NCI-H2196 (cell line): ENCODE results near the gene ERGIC2.

Source experiments
- DNase-seq: peaks from one replicate; lab custom pipeline; 2025; ENCODE audit not compliant: unreplicated experiment; lab: John Stamatoyannopoulos, UW

The ERGIC2 gene

DNA sequence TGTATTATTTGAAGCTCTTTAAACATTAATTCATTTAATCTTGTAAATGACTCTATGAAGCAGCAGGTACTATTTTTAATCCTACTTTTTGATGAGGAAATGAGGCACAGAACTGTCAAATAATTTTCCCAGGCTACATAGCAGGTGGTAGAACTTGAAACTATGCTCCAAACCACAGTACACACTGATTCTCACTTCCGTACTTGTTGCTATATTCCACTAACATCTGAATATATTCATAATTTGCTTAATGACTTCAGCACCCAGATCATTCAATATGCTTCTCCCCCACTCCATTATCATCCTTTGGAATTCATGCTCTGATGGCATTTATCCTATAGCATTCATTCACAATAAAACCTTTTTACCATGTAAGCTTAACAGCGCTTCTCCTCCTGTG, 4.9 kb downstream of the ERGIC2 start:
- DNase-seq = no peak

GRCh38 chr12:29374913-29375312, 6.1 kb downstream of the ERGIC2 start:
- DNase-seq = no peak

GRCh38 chr12:29374012-29374411, 7.0 kb downstream of the ERGIC2 start:
- DNase-seq = no peak

DNA sequence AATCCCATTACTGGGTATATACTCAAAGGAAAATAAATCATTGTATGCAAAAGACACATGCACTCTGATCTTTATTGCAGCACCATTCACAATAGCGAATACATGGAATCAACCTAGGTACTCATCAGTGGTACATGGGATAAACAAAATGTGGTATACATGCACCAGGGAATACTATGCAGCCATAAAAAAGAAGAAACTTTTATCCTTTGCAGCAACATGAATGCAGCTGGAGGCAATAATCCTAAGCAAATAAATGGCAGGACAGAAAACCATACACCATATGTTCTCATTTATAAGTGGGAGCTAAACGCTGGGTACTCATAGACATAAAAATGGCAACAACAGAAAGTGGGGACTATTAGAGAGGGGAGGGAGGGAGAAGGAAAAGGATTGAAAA, 15.9 kb downstream of the ERGIC2 start:
- DNase-seq = no peak

DNA sequence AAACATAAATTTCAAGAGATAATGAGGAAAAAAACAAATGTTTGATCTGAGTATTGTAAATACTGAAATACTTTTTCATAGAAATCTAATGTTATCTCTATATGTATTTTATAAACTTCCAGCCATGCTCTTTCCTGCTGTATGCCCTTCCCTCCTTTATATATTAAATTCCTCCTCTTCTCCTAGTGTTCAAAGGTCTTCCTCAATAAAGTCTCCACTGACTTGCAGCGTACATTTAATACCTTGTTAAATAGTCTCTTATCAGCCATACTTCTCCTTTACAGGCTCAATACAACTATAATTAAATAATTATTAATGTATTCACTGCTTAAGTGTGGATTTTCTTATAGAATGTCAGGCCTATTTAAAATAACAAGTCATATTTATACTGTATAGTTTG, 26.0 kb downstream of the ERGIC2 start:
- no peak for DNase-seq

DNA sequence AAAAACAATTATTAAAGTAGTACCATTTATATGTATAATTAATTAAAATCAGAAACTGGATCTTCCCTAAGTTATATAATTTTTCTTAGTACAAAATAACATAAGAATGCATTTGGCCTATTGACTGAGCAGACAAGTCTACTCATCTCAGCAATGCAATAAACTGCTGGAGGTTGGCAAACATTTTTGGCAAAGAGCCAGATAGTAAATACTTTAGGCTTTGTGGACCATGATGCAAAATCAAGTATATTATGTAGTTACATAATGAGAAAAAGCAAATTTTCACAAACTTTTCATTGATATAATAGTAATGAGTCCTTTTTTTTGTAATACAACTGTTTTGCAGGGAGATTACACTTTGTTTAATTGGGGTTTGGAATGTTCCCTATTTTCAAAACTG, 30.9 kb downstream of the ERGIC2 start:
- peak; percentile 78 for DNase-seq

DNA sequence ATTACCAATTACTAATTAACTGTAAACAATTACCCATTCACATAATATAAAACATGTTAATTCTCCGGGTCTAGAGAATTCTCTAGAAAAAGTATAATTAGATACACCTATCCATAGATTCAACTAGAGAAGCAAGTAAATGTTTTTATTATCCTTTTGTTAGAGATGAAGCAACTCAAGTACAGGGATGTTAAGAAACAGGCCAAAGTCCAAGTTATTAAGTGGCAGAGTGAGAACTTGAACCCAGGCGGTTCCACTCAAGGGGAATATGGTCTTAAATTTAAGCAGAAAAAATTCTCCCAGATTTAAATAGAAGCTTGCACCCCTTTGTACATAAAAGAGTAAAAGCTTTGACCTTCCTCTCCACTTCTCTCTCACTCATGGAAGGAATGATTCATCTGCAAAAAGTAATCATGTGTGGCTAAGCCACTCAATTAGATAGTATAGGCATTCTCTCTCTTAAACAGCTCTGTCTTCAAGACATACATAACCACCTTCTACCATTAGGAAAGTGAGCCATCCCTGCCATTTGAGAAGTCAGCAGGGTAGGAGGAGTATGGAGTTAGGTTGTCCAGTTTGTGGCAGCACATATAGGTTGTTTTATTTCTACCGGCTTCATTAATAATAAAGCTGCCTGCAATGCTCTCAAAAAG, 34.1 kb downstream of the ERGIC2 start:
- no peak for DNase-seq

DNA sequence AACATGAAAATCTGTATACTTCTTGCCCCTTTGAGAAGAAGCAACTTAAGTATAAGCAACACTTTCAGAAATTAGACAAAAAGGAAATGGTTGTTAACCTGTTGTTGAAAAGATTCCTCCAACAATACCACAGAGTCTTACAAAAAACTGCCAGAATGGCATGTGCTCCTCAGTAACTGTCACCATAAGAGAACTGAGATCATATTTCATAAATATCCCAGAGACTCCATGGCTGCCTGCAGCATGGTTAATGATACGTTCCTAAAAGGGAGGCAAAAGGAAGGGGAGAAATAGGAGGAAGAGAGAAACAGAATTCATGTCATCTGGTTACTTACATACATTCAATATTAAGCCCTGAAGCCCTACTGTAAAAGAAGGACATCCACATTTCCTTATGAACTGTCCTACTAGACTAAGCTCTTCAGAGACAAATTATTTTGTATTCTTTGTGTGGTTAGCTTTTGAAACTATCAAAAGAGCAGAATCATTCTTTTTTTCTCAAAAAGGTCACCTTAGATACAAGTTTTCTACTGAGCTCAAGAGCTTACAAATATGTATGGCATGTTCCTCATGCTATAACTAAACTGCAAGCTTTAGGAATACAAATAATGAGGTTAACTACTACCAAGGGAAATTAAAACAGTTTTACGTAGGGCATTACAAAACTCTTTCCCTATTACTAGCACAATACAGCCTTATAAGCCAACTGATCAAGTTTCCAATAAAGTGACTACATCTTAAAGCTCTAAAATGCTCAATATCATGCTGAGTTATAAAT, 37.8 kb downstream of the ERGIC2 start:
- DNase-seq = no peak

DNA sequence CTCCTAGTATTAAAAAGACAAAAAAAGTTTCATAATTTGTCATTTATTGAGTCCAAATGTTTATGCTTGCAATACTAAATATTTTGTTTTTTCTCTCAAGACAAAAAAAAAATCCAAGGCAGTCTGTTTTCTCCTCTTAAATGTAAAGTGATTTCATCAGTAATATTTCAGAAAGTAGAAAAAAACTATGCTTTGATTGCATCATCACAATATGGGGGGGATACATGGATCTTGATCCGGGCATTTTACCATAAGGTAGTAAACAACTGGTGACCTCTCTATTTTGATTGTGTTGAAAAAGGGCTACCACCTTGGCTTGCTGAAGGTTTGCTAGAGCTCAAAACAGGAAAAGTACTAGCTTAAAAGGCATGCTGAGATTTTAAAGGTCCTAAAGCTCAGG, 43.6 kb downstream of the ERGIC2 start:
- no peak for DNase-seq

GRCh38 chr12:29334937-29335336, 46.0 kb downstream of the ERGIC2 start:
- no peak for DNase-seq

DNA sequence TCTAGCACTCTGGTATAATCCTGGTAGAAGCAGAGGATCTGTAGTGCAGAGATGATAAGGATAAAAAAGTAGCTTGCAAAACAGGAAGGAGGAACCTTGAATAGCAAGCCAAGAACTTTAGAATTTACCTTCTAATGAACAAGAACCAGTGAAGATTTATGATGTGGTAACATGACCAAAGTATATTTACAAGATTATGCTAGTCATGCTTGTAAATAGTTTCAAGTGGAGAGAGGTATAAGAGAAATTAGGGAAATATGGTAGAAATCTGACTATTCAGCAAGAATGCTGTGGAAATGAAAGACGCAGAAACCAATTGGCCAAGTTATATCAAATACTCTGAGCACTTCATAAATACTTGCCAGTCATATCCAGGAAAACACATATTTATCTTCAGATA, 47.8 kb downstream of the ERGIC2 start:
- DNase-seq = no peak

GRCh38 chr12:29329411-29329810, 51.6 kb downstream of the ERGIC2 start:
- no peak for DNase-seq

DNA sequence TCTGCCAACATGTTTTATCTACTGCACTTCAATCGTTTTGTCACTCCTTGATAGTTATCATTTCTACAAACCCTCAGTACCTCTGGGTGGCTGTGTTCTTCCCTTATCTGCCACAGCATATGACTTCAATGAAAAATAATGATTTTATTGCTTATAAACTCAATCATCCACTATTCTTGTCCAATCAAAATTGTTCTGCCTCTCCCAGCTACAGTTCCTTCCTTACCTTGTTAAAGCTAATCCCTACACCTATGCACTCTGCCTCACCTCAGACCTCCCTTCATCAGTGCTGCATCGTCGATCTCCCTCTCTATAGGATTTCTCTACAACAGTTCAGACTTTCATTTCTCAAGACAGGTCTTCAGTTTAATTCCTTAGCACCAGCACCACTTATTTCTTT, 58.8 kb downstream of the ERGIC2 start:
- no peak for DNase-seq

GRCh38 chr12:29320295-29321085, 60.5 kb downstream of the ERGIC2 start:
- no peak for DNase-seq

DNA sequence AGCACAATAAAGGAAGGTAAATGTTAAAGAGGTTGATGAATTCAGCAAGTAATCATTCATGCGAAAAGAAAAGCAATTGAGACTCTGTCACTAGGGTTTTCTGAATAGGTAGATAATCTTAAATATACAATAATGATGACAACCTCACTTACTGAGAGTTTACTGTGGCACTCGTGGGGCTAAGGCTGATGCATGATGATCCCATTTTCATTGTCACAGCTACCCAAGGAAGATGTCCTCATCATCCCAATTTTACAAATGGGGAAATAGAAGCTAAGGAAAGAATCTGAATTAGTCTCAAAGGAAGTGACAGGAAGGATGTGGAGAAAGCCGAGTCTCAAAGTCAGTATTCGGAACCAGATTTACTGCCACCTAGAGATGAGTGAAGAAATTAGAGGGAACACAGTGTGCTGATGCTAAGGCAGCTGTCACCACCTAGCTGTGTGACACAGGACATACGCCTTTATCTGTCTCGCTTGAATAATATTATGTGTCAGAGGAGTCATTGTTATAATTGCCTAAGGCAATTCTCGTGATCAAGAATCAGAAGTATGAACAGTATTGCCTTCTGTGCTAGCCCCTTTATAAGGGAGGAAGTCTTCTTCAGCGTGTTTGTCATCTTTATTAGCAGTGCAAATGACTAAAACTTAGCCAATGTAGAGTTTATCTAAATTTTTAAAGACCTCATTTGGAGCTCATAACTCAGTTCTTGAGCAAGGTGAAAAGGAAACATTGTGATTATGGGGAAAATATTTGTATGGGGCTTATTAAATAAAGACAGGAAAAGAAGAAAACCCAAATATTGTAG, 63.2 kb downstream of the ERGIC2 start:
- peak; percentile 61 for DNase-seq

DNA sequence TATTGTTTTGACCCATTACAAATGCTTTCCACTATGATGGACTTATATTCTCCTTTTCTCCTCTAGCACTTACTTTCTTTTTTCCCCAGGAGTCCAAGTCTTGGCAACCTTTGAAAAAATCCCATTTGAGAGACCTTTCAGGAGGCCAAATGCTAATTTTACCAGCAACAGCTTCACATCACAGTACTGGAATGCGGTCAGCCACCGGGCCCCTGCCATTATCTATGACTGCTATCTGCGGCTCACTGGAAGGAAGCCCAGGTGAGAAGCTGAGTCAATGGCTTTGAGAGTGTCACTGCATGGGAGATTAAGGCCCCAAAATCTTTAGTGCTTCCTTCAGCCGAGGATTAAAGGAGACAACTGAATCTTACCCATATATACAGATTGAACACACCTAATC, 64.2 kb downstream of the ERGIC2 start:
- no peak for DNase-seq

DNA sequence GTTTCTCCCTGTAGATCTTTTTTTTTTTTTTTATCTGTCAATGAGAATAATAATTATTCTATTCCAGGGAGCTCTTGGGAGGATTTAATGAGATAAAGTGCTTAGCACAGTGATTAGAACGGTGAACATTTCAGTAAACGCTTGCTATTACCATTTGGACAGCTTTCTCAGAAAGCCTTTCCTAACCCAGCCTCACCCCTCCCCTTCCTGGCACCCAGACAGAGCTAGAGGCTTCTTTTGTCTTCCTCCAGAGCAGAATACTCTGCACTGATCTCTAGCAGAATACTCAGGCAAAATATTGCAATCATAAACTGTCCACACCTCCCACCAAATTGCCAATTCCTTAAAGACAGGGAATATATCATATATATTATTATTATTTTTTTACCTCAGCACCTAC, 66.6 kb downstream of the ERGIC2 start:
- DNase-seq = no peak

DNA sequence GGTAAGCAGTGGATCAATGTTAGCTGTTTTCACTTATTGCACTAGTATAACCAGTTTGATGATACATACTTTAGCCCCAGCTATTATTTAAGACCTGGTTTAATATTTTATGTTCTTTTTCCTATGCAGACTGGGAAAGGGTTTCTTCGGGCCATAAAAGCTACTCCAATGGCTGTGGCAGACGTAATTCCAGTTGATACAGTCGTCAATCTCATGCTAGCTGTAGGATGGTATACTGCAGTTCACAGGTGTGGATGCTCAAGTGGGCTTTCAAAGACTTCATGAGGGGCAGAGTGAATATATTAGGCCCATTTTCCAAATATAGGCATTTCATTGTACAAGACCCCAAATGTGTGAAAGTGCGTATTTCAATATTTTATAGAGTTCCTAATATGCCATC, 70.1 kb downstream of the ERGIC2 start:
- no peak for DNase-seq

GRCh38 chr12:29309320-29309902, 71.6 kb downstream of the ERGIC2 start:
- no peak for DNase-seq

DNA sequence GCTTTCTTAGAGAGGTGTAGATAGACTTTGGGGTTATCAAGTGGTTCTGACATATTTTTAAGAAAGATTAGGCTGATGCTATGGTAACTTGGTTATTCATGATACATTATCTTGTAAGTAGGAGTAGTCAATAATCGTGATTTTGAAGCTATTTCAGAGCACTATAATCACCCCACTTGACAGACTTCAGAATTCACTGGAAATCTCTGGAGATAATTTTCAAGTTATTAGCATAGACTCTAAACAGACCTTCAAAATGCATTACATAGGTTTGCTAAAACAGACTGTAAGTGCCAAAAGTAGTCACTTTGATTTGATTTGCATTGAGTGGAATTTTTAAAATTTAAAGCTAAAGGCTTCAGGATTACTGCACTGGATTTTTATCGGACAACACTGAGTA, 74.3 kb downstream of the ERGIC2 start:
- no peak for DNase-seq

DNA sequence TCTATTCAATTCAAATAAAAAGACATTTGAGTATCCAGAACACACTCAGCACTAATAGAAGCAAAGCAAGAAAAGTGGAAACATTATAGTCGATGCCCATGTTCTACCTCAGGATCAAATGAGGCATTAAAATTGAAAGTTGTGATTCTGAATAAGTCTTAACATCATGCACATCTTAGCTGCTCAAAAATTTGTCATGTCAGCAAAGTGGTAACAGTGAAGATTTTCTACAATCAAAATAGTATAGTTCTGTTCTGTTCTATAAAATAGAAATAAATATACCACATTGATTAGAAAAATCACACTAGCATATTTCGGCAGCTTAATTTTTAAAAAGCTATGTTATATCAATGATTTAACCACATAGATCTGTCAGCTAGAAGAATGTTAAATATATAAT, 74.7 kb downstream of the ERGIC2 start:
- no peak for DNase-seq
